ENCODE results near the gene ADGRD1. TPM values are rescaled to one million over a fixed set of nuclear protein-coding genes. Genes with fewer than 3 reads are reported as not detected.

ADGRD1 gene
- total and polyA plus RNA-seq, 2 of the 8 experiments (the other 6 are each of a cell fraction or from before 2014, with no cell fraction given), result 0.36 to 0.48 TPM

DNA sequence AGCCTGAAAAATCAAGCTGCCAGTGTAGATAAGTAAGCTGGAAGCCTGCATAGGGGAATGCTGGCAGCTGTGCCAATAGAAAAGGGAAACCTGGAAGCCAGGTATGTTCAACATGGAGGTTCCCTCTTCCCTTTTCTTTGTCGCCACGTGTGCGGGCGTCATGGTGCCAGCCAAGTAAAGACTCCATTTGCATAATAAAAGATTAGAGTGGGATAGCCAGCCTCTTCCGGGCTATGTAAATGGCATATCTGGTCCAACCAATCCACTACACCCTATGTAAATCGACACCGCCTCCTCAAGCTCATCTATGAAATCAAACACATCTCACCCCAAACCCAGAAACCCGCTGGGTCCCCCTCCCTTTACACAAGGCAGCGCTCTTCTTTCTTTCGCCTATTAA is 5.6 kb upstream of the ADGRD1 start (continued):
- TF ChIP-seq CBX8 (IDR thresholded peaks at IDR 0.05; ENCODE audit: borderline replicate concordance, low read depth, low read length) (no peak), TAF1 (IDR thresholded peaks at IDR 0.05; ENCODE audit: low read depth, low read length) (no peak), KDM1A (IDR thresholded peaks at IDR 0.05; ENCODE audit: borderline replicate concordance, low read length) (no peak), EZH2 (IDR thresholded peaks at IDR 0.05; ENCODE audit: low read depth, low read length, severe bottlenecking) (no peak), JUN (IDR thresholded peaks at IDR 0.05; ENCODE audit: low read depth, low read length) (no peak), BRCA1 (IDR thresholded peaks at IDR 0.05; ENCODE audit: low read depth, low read length) (no peak), SUZ12 (IDR thresholded peaks at IDR 0.05; ENCODE audit: low read length) (no peak), BACH1 (IDR thresholded peaks at IDR 0.05; ENCODE audit: low read length) (no peak), SIN3A (conservative IDR thresholded peaks at IDR 0.05 in 1 of 2, IDR thresholded peaks at IDR 0.05 in 1 of 2; ENCODE audit: low read depth in 1 of 2, low read length in 2 of 2) (no peak), TBP (IDR thresholded peaks at IDR 0.05; ENCODE audit: low read depth, low read length) (no peak), ASH2L (IDR thresholded peaks at IDR 0.05; ENCODE audit: low read length) (no peak), CHD7 (IDR thresholded peaks at IDR 0.05; ENCODE audit: insufficient replicate concordance, low read length) (no peak), SIX5 (IDR thresholded peaks at IDR 0.05; ENCODE audit: low read depth, low read length) (0 out of 2 replicates have a peak, but pooled peaks have one; percentile 5)

Data from H1 (cell line).